GM23248 (cell line): ENCODE results near the gene CAMKMT.

Source experiments
- EZH2 ChIP-seq: fragments of 200-600 bp; sonication (generic); IDR thresholded peaks from 2 replicates; pipeline ENCODE4 v1.6.1; 2018; ENCODE audit warnings: antibody characterized with exemption, mild to moderate bottlenecking; ENCODE audit not compliant: insufficient read depth, poor library complexity, severe bottlenecking
- EZH2phosphoT487 ChIP-seq: fragments of 200-600 bp; sonication (generic); IDR thresholded peaks from 2 replicates; pipeline ENCODE4 v1.6.1; 2018; ENCODE audit warnings: antibody characterized with exemption, moderate library complexity, mild to moderate bottlenecking, low read depth; ENCODE audit not compliant: insufficient read depth

DNA sequence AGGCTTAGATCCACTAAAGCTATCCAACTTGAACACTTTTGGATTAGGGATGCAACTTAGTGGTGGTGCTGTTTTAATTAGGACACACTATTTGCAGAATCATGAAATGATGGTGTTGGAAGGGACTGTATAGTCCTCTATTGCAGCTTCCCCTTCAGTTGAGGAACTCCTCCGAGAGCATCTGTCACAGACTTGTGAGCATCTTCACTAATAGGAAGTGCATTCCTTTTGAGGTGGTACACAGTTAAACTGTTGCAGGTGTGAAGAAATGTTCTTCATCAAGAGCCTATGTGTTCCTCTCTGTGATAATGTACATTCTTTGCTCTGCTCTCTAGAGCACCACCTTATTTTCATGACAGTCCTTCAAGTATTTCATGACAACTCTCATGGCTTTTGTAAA lies 197.4 kb downstream of the CAMKMT start:
- no peak for TF ChIP-seq EZH2phosphoT487
- no peak for TF ChIP-seq EZH2
